ENCODE measurements around the gene POLR3B. TPM values are rescaled to one million over a fixed set of nuclear protein-coding genes. Genes with fewer than 3 reads are reported as not detected.
A peak's percentile ranks its signal among the peaks of the same experiment; 100 is the strongest.

POLR3B gene
- total and polyA plus RNA-seq, 9 donors = 8.9 to 13.3 (median 11.8) TPM

DNA sequence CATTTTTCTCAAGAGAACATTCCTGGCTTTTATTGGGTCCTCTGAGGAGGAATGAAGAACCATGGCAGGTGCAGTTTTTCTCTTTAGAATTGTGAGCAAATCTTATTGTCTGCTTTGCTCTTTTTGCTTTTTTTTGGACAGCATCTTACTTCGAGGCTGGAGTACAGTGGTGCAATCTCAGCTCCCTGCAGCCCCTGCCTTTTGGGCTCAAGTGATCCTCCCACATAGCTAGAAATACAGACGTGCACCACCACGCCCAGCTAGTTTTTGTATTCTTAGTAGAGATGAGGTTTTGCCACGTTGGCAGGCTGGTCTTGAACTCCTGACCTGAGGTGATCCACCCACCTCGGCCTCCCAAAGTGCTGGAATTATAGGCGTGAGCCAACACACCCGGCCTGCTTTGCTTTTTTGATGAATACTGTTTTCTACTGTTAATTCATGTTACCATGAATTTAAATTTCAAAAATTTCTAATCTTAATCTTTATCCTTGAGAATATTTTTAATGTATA is 71.5 kb downstream of the POLR3B start:
- H3K27ac ChIP-seq (ENCODE audit: low read length) = peak overlapping the region; percentile 36
- H3K4me1 ChIP-seq (ENCODE audit: control insufficient read depth, insufficient read depth, low read length) = peaks cover 15% of the 10 kb centered on the region
- H3K36me3 ChIP-seq (ENCODE audit: control insufficient read depth, insufficient read depth, low read length) = peaks cover 6% of the 10 kb centered on the region
- no CpG with 5 or more reads among the region's 7 CpGs for WGBS (ENCODE audit: insufficient coverage)
- no peaks in the 10 kb centered on the region for H3K9me3 ChIP-seq (replicated peaks; ENCODE audit: control insufficient read depth, low read depth, low read length)
- DNase-seq = peak; percentile 33
- no peak overlapping the region for H3K4me3 ChIP-seq (ENCODE audit: low read length)
- H3K27me3 ChIP-seq (ENCODE audit: control insufficient read depth, insufficient read depth, low read length) = no peaks in the 10 kb centered on the region

- no peak overlapping the region for H3K4me3 ChIP-seq (ENCODE audit: low read length)
- H3K4me1 ChIP-seq (ENCODE audit: control insufficient read depth, insufficient read depth, low read length) = peaks cover 15% of the 10 kb centered on the region
- DNase-seq = no peak
- H3K36me3 ChIP-seq (ENCODE audit: control insufficient read depth, insufficient read depth, low read length) = peaks cover 7% of the 10 kb centered on the region
- H3K9me3 ChIP-seq (replicated peaks; ENCODE audit: control insufficient read depth, low read depth, low read length) = no peaks in the 10 kb centered on the region
- WGBS (ENCODE audit: insufficient coverage) = no CpG with 5 or more reads among the region's 1 CpG
- H3K27me3 ChIP-seq (ENCODE audit: control insufficient read depth, insufficient read depth, low read length) = no peaks in the 10 kb centered on the region
- H3K27ac ChIP-seq (ENCODE audit: low read length) = no peak overlapping the region
Measured at GRCh38 chr12:106429636-106430035, 72.1 kb downstream of the POLR3B start.

DNA sequence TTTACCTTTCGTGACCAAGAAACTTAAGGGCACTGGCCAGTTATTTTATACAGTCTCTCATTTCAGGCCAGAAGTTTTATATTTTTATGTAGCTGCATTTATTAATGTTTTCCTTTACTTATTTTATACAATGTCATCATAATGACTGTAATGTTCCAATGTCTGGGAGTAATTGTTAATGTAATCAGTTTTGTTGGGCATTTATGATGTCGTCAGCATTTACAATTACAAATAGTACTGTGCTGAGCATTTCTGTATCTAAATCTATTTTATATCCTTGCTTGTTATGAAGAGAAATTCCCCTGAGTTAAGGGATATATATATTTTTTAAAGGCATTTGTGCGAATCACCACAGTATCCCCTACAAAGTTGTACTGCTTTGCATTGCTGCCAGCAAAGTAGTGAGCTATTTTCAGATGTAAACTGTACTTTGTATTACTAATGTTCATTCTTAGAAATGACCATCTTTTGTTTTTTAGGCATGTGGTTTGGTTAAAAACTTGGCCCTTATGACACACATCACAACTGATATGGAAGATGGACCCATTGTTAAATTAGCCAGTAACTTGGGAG is 74.4 kb downstream of the POLR3B start:
- Histone ChIP-seq H3K9me3 (replicated peaks; ENCODE audit: control insufficient read depth, low read depth, low read length) (no peaks in the 10 kb centered on the region), H3K4me1 (ENCODE audit: control insufficient read depth, insufficient read depth, low read length) (peaks cover 11% of the 10 kb centered on the region), H3K4me3 (ENCODE audit: low read length) (no peak overlapping the region), H3K27me3 (ENCODE audit: control insufficient read depth, insufficient read depth, low read length) (no peaks in the 10 kb centered on the region), H3K27ac (ENCODE audit: low read length) (no peak overlapping the region), H3K36me3 (ENCODE audit: control insufficient read depth, insufficient read depth, low read length) (peaks cover 14% of the 10 kb centered on the region)
- no CpG with 5 or more reads among the region's 3 CpGs for WGBS (ENCODE audit: insufficient coverage)
- no peak for DNase-seq

DNA sequence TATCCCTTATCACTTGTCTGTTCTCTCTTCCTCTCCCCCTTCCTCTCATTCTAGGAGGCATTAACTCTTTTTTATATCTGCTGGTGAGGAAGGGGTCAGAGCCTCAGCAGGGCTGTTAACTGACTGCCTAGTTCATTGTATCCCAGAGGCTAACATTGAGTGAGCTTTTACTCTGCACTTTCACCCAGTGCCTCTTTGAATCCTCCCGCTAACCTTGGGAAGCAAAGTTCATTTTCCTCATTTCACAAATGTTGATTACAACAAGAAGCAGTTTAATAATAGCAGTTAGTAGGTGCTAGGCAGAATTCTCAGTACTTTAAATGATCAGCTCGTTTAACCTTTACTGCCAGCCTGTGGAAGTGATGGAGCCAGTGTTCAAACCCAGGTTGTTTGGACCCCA is 75.5 kb downstream of the POLR3B start:
- no peak overlapping the region for H3K4me3 ChIP-seq (ENCODE audit: low read length)
- no peak for DNase-seq
- H3K36me3 ChIP-seq (ENCODE audit: control insufficient read depth, insufficient read depth, low read length) = peaks cover 14% of the 10 kb centered on the region
- no peaks in the 10 kb centered on the region for H3K27me3 ChIP-seq (ENCODE audit: control insufficient read depth, insufficient read depth, low read length)
- peaks cover 9% of the 10 kb centered on the region for H3K4me1 ChIP-seq (ENCODE audit: control insufficient read depth, insufficient read depth, low read length)
- H3K9me3 ChIP-seq (replicated peaks; ENCODE audit: control insufficient read depth, low read depth, low read length) = no peaks in the 10 kb centered on the region
- 80% methylated on average over 1 of the region's 2 CpGs for WGBS (ENCODE audit: insufficient coverage)
- no peak overlapping the region for H3K27ac ChIP-seq (ENCODE audit: low read length)

DNA sequence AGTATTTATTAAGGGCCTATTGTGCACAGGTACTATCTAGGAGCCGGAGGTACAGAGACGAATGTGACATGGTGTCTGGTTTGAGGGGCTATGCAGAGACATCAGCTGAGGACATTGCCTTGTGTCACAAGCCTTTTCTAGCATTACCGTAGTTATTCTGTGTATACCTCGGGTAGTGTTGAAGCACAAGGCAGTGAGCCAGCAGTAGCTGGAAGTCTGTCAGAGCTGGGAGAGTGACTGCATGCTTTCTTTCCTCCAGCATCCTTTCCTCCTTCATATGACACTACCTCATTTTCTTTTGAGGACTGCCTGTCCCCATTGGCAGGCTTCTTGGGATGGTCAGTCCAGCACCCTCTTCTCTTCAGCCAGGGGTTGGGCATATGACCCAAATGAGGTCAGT is 77.0 kb downstream of the POLR3B start:
- Histone ChIP-seq H3K9me3 (replicated peaks; ENCODE audit: control insufficient read depth, low read depth, low read length) (no peaks in the 10 kb centered on the region), H3K36me3 (ENCODE audit: control insufficient read depth, insufficient read depth, low read length) (peaks cover 17% of the 10 kb centered on the region), H3K4me3 (ENCODE audit: low read length) (no peak overlapping the region), H3K4me1 (ENCODE audit: control insufficient read depth, insufficient read depth, low read length) (peaks cover 3% of the 10 kb centered on the region), H3K27me3 (ENCODE audit: control insufficient read depth, insufficient read depth, low read length) (no peaks in the 10 kb centered on the region), H3K27ac (ENCODE audit: low read length) (no peak overlapping the region)
- no peak for DNase-seq
- 100% methylated on average over 2 of the region's 4 CpGs for WGBS (ENCODE audit: insufficient coverage)

- WGBS (ENCODE audit: insufficient coverage) = 96% methylated on average over 5 of the region's 6 CpGs
- H3K4me3 ChIP-seq (ENCODE audit: low read length) = no peak overlapping the region
- peaks cover 19% of the 10 kb centered on the region for H3K36me3 ChIP-seq (ENCODE audit: control insufficient read depth, insufficient read depth, low read length)
Measured at GRCh38 chr12:106436164-106436563, 78.6 kb downstream of the POLR3B start.

DNA sequence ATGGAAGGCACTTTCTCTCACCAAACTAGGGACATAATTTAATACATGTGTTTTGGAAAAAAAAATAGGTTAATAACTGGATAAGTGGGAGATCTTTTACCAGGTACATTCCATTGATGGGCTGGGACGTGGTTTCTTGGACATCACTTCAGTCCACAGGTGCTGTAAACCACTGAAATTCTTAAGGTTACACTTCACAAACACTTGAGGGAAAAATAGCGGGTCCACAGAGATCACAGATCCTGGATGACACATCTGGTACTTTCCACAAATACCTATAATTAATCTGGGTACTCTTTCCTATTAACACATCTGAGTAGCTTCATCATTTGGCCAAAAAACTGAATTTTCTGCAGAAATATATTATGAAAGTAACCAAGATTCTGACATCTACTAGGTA is 85.0 kb downstream of the POLR3B start:
- Histone ChIP-seq H3K36me3 (ENCODE audit: control insufficient read depth, insufficient read depth, low read length) (peaks cover 10% of the 10 kb centered on the region), H3K4me1 (ENCODE audit: control insufficient read depth, insufficient read depth, low read length) (no peaks in the 10 kb centered on the region), H3K4me3 (ENCODE audit: low read length) (no peak overlapping the region), H3K9me3 (replicated peaks; ENCODE audit: control insufficient read depth, low read depth, low read length) (no peaks in the 10 kb centered on the region), H3K27me3 (ENCODE audit: control insufficient read depth, insufficient read depth, low read length) (no peaks in the 10 kb centered on the region), H3K27ac (ENCODE audit: low read length) (no peak overlapping the region)
- 83% methylated on average over 1 of the region's 2 CpGs for WGBS (ENCODE audit: insufficient coverage)
- no peak for DNase-seq

More at GRCh38 chr12:106436164-106436563, 78.6 kb downstream of the POLR3B start:
- Histone ChIP-seq H3K27ac (ENCODE audit: low read length) (no peak overlapping the region), H3K4me1 (ENCODE audit: control insufficient read depth, insufficient read depth, low read length) (no peaks in the 10 kb centered on the region), H3K9me3 (replicated peaks; ENCODE audit: control insufficient read depth, low read depth, low read length) (no peaks in the 10 kb centered on the region), H3K27me3 (ENCODE audit: control insufficient read depth, insufficient read depth, low read length) (no peaks in the 10 kb centered on the region)
- DNase-seq = no peak

- WGBS (ENCODE audit: insufficient coverage) = no CpG with 5 or more reads among the region's 1 CpG
- no peak for DNase-seq
Measured at GRCh38 chr12:106445053-106445452, 87.5 kb downstream of the POLR3B start.

GRCh38 chr12:106445959-106446358 is 88.4 kb downstream of the POLR3B start:
- WGBS (ENCODE audit: insufficient coverage) = no CpG with 5 or more reads among the region's 5 CpGs
- Histone ChIP-seq H3K9me3 (replicated peaks; ENCODE audit: control insufficient read depth, low read depth, low read length) (no peaks in the 10 kb centered on the region), H3K27me3 (ENCODE audit: control insufficient read depth, insufficient read depth, low read length) (no peaks in the 10 kb centered on the region), H3K4me1 (ENCODE audit: control insufficient read depth, insufficient read depth, low read length) (no peaks in the 10 kb centered on the region), H3K27ac (ENCODE audit: low read length) (no peak overlapping the region), H3K4me3 (ENCODE audit: low read length) (no peak overlapping the region), H3K36me3 (ENCODE audit: control insufficient read depth, insufficient read depth, low read length) (peaks cover 3% of the 10 kb centered on the region)
- no peak for DNase-seq

More at GRCh38 chr12:106445053-106445452, 87.5 kb downstream of the POLR3B start:
- peaks cover 7% of the 10 kb centered on the region for H3K36me3 ChIP-seq (ENCODE audit: control insufficient read depth, insufficient read depth, low read length)
- H3K4me1 ChIP-seq (ENCODE audit: control insufficient read depth, insufficient read depth, low read length) = no peaks in the 10 kb centered on the region
- H3K27me3 ChIP-seq (ENCODE audit: control insufficient read depth, insufficient read depth, low read length) = no peaks in the 10 kb centered on the region
- H3K9me3 ChIP-seq (replicated peaks; ENCODE audit: control insufficient read depth, low read depth, low read length) = no peaks in the 10 kb centered on the region
- H3K4me3 ChIP-seq (ENCODE audit: low read length) = no peak overlapping the region
- H3K27ac ChIP-seq (ENCODE audit: low read length) = no peak overlapping the region

DNA sequence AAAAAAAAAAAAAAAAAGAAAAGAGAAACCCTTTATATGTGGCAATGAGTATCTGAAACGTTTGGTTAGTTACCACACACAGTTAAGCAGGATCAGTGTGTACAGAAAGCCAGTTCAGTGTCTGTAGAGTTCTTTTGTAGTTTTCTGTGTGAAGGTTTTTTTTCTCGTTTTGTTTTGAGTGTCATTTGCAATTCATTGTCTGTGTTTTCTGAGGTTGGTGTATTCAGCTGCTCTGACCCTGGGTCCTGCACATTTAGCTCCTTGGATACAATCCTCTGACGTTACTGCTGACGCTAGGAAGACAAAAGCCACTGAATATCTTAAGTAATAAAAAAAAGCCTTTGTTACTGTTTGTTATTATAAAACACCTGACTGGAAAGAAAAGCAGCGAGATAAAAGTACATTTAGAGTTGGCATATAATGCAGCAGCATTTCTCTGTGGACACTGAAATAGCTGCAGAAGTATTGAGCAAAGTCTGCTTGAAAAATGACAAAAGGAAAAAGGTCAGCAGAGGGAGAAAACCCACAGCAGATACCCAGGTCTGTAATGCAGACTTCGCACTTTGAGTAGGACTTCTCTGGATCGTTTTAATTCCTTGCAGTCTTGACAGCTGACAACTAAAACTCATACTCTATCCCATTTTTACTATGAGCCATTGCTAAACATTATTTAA is 89.0 kb downstream of the POLR3B start:
- no peak overlapping the region for H3K4me3 ChIP-seq (ENCODE audit: low read length)
- H3K36me3 ChIP-seq (ENCODE audit: control insufficient read depth, insufficient read depth, low read length) = peaks cover 3% of the 10 kb centered on the region
- no peak overlapping the region for H3K27ac ChIP-seq (ENCODE audit: low read length)
- H3K9me3 ChIP-seq (replicated peaks; ENCODE audit: control insufficient read depth, low read depth, low read length) = no peaks in the 10 kb centered on the region
- DNase-seq = no peak
- H3K27me3 ChIP-seq (ENCODE audit: control insufficient read depth, insufficient read depth, low read length) = no peaks in the 10 kb centered on the region
- H3K4me1 ChIP-seq (ENCODE audit: control insufficient read depth, insufficient read depth, low read length) = no peaks in the 10 kb centered on the region
- 80% methylated on average over 1 of the region's 7 CpGs for WGBS (ENCODE audit: insufficient coverage)

Measured in muscle of leg (tissue), 11 donors.